Type B pancreatic cell (in vitro differentiated cells): Measurements from ENCODE around the gene TMEM269. TPM values are rescaled to one million over a fixed set of nuclear protein-coding genes. Genes with fewer than 3 reads are reported as not detected.

ENCODE experiments used
- DNase-seq: peaks from one replicate; pipeline ENCODE4 v3.0.0; 2021; ENCODE audit warnings: mixed read lengths; ENCODE audit not compliant: unreplicated experiment; ENCODE audit errors: extremely low spot score
- H3K27ac Mint-ChIP-seq: 2 replicates; pipeline ENCODE4 v1.8.0; 2021; ENCODE audit warnings: mild to moderate bottlenecking, mixed read lengths
- H3K27me3 Mint-ChIP-seq: 2 replicates; pipeline ENCODE4 v1.8.0; 2021; ENCODE audit warnings: mixed read lengths
- H3K36me3 Mint-ChIP-seq: 2 replicates; pipeline ENCODE4 v1.8.0; 2021; ENCODE audit warnings: mixed read lengths
- H3K4me1 Mint-ChIP-seq: one replicate; pipeline ENCODE4 v1.8.0; 2021; ENCODE audit warnings: mixed read lengths; ENCODE audit not compliant: unreplicated experiment
- H3K4me3 Mint-ChIP-seq: 2 replicates; pipeline ENCODE4 v1.8.0; 2021; ENCODE audit warnings: mild to moderate bottlenecking, mixed read lengths
- H3K9me3 Mint-ChIP-seq: 2 replicates; pipeline ENCODE4 v1.8.0; 2021; ENCODE audit warnings: mixed read lengths
- total RNA-seq: library from RNA; stranded (reverse); gene quantifications from 2 replicates; pipeline ENCODE4 v1.2.1, GENCODE V29; 2021; ENCODE audit warnings: low replicate concordance
- TF ChIP-seq, protein P1 (sequence below): fragments of 200-600 bp; sonication (generic); conservative IDR thresholded peaks from 2 replicates; pipeline ENCODE4 v1.5.0; 2021; ENCODE audit warnings: antibody characterized with exemption, mild to moderate bottlenecking

TMEM269 gene
- total RNA-seq, 1 donor from 2014 or later = 0.41 TPM

DNA sequence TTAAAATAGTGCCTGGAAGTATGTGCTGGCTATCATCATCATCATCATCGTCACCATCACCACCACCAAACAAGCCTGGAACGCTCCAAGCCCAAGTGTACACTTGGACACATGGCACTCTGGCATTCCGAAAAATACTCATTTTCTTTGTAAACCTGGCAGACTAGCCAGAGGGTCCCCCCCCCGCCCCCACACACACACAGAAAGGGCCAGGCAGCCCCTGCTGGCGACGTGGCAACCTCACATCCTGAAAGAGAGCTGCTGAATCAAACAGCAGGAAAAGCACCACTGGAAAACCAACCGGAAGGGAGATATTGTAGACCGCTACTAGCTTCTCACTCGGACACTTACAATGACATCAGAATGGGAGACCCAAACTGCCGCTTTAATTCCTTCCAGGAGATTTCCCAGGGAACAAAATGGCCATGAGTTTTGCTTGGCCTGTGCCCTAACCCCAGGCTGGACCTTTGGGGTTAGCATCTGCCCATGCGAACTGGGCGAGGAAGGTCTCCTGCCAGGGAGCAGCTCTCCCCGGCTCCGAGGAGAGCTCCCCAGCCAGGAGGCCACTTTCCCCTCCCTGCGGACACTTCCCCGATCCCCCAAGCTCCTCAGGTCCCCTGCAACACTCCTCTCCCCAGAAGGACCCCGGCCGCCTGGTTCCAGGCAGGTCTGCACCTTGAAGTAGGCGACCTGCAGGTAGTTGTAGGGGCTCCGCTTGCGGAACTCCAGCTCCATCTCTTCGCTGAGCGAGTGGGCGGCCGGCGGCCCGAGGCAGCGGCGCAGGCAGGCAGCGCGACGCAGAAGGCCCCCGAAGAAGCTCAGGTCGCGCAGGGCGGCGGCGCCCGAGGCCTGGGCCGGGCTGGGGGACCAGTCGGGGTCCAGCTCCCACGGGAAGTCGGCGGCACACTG lies 18.7 kb upstream of the TMEM269 start:
- Mint-ChIP-seq H3K27me3 (no peaks in the 10 kb centered on the region), H3K4me3 (no peak overlapping the region), H3K9me3 (no peaks in the 10 kb centered on the region), H3K4me1 (peaks cover 16% of the 10 kb centered on the region), H3K36me3 (no peaks in the 10 kb centered on the region), H3K27ac (no peak overlapping the region)
- TF ChIP-seq, protein P1, sequence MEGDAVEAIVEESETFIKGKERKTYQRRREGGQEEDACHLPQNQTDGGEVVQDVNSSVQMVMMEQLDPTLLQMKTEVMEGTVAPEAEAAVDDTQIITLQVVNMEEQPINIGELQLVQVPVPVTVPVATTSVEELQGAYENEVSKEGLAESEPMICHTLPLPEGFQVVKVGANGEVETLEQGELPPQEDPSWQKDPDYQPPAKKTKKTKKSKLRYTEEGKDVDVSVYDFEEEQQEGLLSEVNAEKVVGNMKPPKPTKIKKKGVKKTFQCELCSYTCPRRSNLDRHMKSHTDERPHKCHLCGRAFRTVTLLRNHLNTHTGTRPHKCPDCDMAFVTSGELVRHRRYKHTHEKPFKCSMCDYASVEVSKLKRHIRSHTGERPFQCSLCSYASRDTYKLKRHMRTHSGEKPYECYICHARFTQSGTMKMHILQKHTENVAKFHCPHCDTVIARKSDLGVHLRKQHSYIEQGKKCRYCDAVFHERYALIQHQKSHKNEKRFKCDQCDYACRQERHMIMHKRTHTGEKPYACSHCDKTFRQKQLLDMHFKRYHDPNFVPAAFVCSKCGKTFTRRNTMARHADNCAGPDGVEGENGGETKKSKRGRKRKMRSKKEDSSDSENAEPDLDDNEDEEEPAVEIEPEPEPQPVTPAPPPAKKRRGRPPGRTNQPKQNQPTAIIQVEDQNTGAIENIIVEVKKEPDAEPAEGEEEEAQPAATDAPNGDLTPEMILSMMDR = peak; percentile 78
- DNase-seq = peak; percentile 76

DNA sequence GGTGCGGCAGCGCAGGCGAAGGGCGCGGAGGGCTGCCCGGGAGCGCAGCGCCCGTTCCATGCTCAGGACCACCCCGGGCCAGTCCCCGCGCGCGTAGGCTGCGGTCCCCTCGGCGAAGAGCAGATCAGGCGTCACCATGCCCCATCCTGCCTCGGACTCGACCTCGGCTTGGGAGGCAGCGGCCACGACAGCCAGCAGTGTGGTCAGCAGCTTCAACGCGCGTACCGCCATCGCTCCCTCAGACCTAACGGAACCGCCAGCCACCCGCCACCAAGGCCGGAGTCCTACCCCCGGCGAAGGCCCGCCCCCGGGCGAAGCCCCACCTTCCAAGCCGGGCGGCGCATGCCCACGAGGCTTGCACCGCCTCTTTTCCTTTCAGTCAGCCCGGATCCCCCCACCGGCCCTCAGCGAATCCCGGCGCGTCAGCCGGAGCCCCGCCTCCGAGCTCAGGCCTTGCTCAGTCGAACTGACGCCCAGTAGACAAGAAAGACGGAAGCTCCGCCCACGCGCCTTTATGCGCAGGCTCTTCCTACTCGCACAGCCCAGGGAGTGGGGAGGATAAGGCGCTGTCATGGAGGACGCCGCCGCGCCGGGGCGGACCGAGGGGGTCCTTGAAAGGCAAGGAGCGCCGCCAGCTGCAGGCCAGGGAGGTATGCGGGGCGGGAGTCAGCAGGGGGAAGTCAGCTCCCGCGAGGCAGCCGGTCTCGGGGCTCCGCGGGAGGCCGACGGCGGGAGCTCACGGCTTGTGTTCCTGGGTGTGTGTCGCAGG lies 17.9 kb upstream of the TMEM269 start, which contains the start of the genes C1orf50 and P3H1:
Gene C1orf50 (plus strand): TSS at position 509 of the 769 bp plus-strand sequence. CDS start 63 bp downstream, at position 572.
Gene P3H1 (minus strand): TSS at position 288 of the 769 bp plus-strand sequence. CDS start 57 bp downstream, at position 231.
- no peaks in the 10 kb centered on the region for H3K9me3 Mint-ChIP-seq
- H3K4me3 Mint-ChIP-seq = no peak within 1 kb of the TSS
- peak; percentile 100 for DNase-seq
- H3K4me1 Mint-ChIP-seq = peaks cover 16% of the 10 kb centered on the region
- H3K36me3 Mint-ChIP-seq = no peaks in the 10 kb centered on the region
- H3K27me3 Mint-ChIP-seq = no peaks in the 10 kb centered on the region
- H3K27ac Mint-ChIP-seq = peak within 1 kb of the TSS; percentile 90
- TF ChIP-seq, protein P1 = no peak

DNA sequence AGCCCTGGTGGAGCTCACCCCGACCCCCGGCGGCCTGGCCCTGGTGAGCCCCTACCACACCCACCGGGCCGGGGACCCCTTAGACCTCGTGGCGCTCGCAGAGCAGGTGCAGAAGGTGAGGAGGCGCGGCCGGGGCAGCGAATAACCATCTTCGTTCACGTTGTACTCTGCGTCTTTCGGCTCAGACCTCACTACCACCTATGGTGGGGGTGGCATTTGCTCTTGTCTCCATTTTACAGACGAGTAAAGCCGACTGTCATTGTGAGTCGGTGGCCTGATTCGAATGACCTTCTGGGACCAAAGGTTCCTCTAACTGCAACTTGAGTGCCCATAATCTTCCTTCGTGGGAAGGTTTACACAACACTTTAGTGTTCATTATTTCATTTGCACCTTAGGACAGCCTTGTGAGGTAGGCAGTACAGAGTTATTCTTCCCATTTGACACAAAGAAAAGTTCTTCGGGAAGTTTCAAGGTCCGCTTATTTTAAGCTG lies 17.2 kb upstream of the TMEM269 start:
- Mint-ChIP-seq H3K27ac (peak overlapping the region; percentile 90), H3K4me1 (peaks cover 16% of the 10 kb centered on the region)

DNA sequence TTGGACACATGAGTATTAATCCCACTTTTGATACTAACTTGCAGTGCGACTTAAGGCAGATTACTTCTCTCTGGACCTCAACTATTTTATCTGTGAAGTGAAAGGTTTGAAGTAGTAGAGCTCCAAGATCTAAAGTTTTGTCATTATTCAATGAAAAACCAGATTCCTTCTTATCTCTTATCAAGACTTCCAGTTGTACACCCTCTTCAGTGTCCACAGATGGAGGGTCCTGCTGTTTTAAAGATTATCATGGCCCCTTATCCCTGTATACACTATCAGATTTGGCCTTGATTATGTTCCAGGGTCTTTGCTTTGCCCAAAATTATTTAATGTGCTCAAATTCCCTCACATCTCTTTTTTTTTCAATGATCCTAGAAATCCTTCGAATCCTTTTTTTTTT lies 16.6 kb upstream of the TMEM269 start:
- peak overlapping the region; percentile 90 for H3K27ac Mint-ChIP-seq
- H3K36me3 Mint-ChIP-seq = no peaks in the 10 kb centered on the region
- H3K4me1 Mint-ChIP-seq = peaks cover 16% of the 10 kb centered on the region
- H3K9me3 Mint-ChIP-seq = no peaks in the 10 kb centered on the region
- no peaks in the 10 kb centered on the region for H3K27me3 Mint-ChIP-seq
- no peak for DNase-seq
- TF ChIP-seq, protein P1 = no peak
- H3K4me3 Mint-ChIP-seq = no peak overlapping the region

More for the DNA sequence above, 17.2 kb upstream of the TMEM269 start:
- H3K27me3 Mint-ChIP-seq = no peaks in the 10 kb centered on the region
- H3K9me3 Mint-ChIP-seq = no peaks in the 10 kb centered on the region
- no peak for DNase-seq
- H3K36me3 Mint-ChIP-seq = no peaks in the 10 kb centered on the region
- no peak overlapping the region for H3K4me3 Mint-ChIP-seq
- TF ChIP-seq, protein P1 = no peak

DNA sequence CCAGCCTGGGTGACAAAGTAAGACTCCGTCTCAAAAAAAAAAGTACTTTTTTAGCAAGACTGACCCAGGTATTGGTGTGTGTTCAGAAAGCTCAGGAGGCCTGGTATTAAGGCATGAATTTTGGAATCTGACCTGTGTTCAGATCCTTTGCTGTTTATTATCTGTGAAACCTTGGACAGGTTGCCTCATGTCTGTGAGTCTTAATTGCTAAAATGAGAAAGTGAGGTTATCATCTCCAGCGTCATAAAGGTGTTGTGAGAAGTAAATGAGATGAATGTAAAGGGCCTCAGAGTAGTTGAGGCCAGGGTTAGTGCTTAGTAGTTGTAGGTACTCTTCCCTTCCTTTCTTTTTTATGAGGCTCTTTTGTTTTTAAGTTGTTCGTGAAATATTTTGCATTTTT lies 15.0 kb upstream of the TMEM269 start:
- no peaks in the 10 kb centered on the region for H3K27me3 Mint-ChIP-seq
- TF ChIP-seq, protein P1 = no peak

More for the DNA sequence above, 15.0 kb upstream of the TMEM269 start:
- H3K9me3 Mint-ChIP-seq = no peaks in the 10 kb centered on the region
- no peak overlapping the region for H3K27ac Mint-ChIP-seq
- H3K4me1 Mint-ChIP-seq = peaks cover 16% of the 10 kb centered on the region
- H3K4me3 Mint-ChIP-seq = peak overlapping the region; percentile 8
- H3K36me3 Mint-ChIP-seq = peaks cover 3% of the 10 kb centered on the region
- DNase-seq = no peak
